SK-N-SH treated with all-trans-retinoic acid at 6 μM for 48 hours (cell line): ENCODE data around the gene DPAGT1.
A peak's percentile ranks its signal among the peaks of the same experiment; 100 is the strongest.

Experiments used
- ATAC-seq: fragments of 200-7000 bp; cut with Tn5 transposase; 3 replicates; pipeline ENCODE4 v1.9.1; 2020; ENCODE audit warnings: mild to moderate bottlenecking, moderate library complexity
- ARNTL ChIP-seq: fragments of 450-650 bp; formaldehyde crosslinking; IDR thresholded peaks from 2 replicates; pipeline ENCODE4 v1.5.0; 2020; ENCODE audit warnings: low read depth, mild to moderate bottlenecking, moderate library complexity, borderline replicate concordance
- BACH2 ChIP-seq: fragments of 250-450 bp; sonication (Bioruptor Pico); IDR thresholded peaks from 2 replicates; pipeline ENCODE4 v1.9.0; 2021; ENCODE audit warnings: mild to moderate bottlenecking, borderline replicate concordance
- CSDC2 ChIP-seq: fragments of 250-450 bp; sonication (Bioruptor Pico); IDR thresholded peaks from 2 replicates; pipeline ENCODE4 v1.5.0; 2020; ENCODE audit warnings: mild to moderate bottlenecking, moderate library complexity
- ESRRG ChIP-seq: fragments of 250-450 bp; sonication (Bioruptor Pico); IDR thresholded peaks from 2 replicates; pipeline ENCODE4 v1.6.1; 2021; ENCODE audit warnings: mild to moderate bottlenecking
- GLIS3 ChIP-seq: fragments of 250-450 bp; sonication (Bioruptor Pico); IDR thresholded peaks from 2 replicates; pipeline ENCODE4 v1.5.0; 2020; ENCODE audit warnings: mild to moderate bottlenecking, moderate library complexity
- ISL1 ChIP-seq: fragments of 250-450 bp; sonication (Bioruptor Pico); IDR thresholded peaks from 2 replicates; pipeline ENCODE4 v2.1.2; 2022; ENCODE audit warnings: mild to moderate bottlenecking, moderate library complexity
- OSR1 ChIP-seq: fragments of 250-450 bp; sonication (Bioruptor Pico); IDR thresholded peaks from 2 replicates; pipeline ENCODE4 v1.8.0; 2022; ENCODE audit warnings: moderate library complexity, mild to moderate bottlenecking, inconsistent platforms
- PPARA ChIP-seq: fragments of 250-450 bp; sonication (Bioruptor Pico); IDR thresholded peaks from 2 replicates; pipeline ENCODE4 v1.5.0; 2020; ENCODE audit warnings: mild to moderate bottlenecking, borderline replicate concordance
- RARB ChIP-seq: fragments of 250-450 bp; sonication (Bioruptor Pico); IDR thresholded peaks from 2 replicates; pipeline ENCODE4 v1.8.0; 2021; ENCODE audit warnings: mild to moderate bottlenecking, moderate library complexity
- SNAI2 ChIP-seq: fragments of 250-450 bp; sonication (Bioruptor Pico); IDR thresholded peaks from 2 replicates; pipeline ENCODE4 v1.5.0; 2020; ENCODE audit warnings: mild to moderate bottlenecking, moderate library complexity
- TCF4 ChIP-seq: fragments of 250-450 bp; sonication (Bioruptor Pico); IDR thresholded peaks from 2 replicates; pipeline ENCODE4 v1.8.0; 2021; ENCODE audit warnings: mild to moderate bottlenecking, moderate library complexity, borderline replicate concordance
- ZC3H10 ChIP-seq: fragments of 250-450 bp; sonication (Bioruptor Pico); IDR thresholded peaks from 2 replicates; pipeline ENCODE4 v1.5.1; 2021; ENCODE audit warnings: mild to moderate bottlenecking, moderate library complexity
- ZFP3 ChIP-seq: fragments of 250-450 bp; sonication (Bioruptor Pico); IDR thresholded peaks from 2 replicates; pipeline ENCODE4 v1.5.0; 2020; ENCODE audit warnings: mild to moderate bottlenecking, moderate library complexity
- ZFP30 ChIP-seq: fragments of 450-650 bp; formaldehyde crosslinking; IDR thresholded peaks from 2 replicates; pipeline ENCODE4 v1.5.0; 2022; ENCODE audit warnings: mild to moderate bottlenecking, moderate library complexity
- ZNF565 ChIP-seq: fragments of 450-650 bp; formaldehyde crosslinking; conservative IDR thresholded peaks from 2 replicates; pipeline ENCODE4 v1.5.0; 2020; ENCODE audit warnings: low read depth, mild to moderate bottlenecking, moderate library complexity
- ZNF70 ChIP-seq: fragments of 450-650 bp; formaldehyde crosslinking; IDR thresholded peaks from 2 replicates; pipeline ENCODE4 v1.5.0; 2020; ENCODE audit warnings: mild to moderate bottlenecking, moderate library complexity
- ZNF8 ChIP-seq: fragments of 450-650 bp; formaldehyde crosslinking; IDR thresholded peaks from 2 replicates; pipeline ENCODE4 v1.5.0; 2020; ENCODE audit warnings: mild to moderate bottlenecking, moderate library complexity
- TF ChIP-seq, protein P1 (sequence below): fragments of 250-450 bp; sonication (Bioruptor Pico); IDR thresholded peaks from 2 replicates; pipeline ENCODE4 v1.5.1; 2020; ENCODE audit warnings: low read depth, mild to moderate bottlenecking, moderate library complexity
- TF ChIP-seq, protein P2 (sequence below): fragments of 250-450 bp; sonication (Bioruptor Pico); IDR thresholded peaks from 2 replicates; pipeline ENCODE4 v1.5.1; 2021; ENCODE audit warnings: mild to moderate bottlenecking, moderate library complexity
- TF ChIP-seq, protein P3 (sequence below): fragments of 250-450 bp; sonication (Bioruptor Pico); IDR thresholded peaks from 2 replicates; pipeline ENCODE4 v1.8.0; 2021; ENCODE audit warnings: low read depth, mild to moderate bottlenecking, moderate library complexity, borderline replicate concordance
- TF ChIP-seq, protein P4 (sequence below): fragments of 250-450 bp; sonication (Bioruptor Pico); IDR thresholded peaks from 2 replicates; pipeline ENCODE4 v1.5.0; 2020; ENCODE audit warnings: mild to moderate bottlenecking, moderate library complexity

Gene DPAGT1

DNA sequence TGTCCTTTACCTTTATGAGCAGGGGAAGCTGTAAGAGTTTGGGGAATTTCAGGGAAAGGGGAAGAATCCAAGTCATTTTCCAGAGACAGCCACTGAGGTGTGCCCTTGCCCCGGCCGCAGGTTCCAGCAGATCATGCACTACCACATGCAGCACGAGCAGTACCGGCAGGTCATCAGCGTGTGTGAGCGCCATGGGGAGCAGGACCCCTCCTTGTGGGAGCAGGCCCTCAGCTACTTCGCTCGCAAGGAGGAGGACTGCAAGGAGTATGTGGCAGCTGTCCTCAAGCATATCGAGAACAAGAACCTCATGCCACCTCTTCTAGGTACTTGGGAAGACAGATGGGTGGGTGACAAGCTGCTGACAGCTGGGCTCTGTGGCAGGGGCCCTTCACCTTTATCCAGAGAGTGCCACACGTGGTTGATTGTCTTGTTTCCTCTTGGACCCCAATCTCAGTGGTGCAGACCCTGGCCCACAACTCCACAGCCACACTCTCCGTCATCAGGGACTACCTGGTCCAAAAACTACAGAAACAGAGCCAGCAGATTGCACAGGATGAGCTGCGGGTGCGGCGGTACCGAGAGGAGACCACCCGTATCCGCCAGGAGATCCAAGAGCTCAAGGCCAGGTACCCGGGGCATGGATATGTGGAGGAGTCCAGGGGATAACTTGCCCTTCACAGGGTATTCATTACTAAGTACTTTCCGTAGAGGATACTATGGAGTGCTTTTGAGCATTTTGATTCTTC is 22.8 kb downstream of the DPAGT1 start:
- TF ChIP-seq, protein P1, sequence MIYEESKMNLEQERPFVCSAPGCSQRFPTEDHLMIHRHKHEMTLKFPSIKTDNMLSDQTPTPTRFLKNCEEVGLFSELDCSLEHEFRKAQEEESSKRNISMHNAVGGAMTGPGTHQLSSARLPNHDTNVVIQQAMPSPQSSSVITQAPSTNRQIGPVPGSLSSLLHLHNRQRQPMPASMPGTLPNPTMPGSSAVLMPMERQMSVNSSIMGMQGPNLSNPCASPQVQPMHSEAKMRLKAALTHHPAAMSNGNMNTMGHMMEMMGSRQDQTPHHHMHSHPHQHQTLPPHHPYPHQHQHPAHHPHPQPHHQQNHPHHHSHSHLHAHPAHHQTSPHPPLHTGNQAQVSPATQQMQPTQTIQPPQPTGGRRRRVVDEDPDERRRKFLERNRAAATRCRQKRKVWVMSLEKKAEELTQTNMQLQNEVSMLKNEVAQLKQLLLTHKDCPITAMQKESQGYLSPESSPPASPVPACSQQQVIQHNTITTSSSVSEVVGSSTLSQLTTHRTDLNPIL (CRISPR knock-in tag) = no peak
- TF ChIP-seq ZFP3 (CRISPR knock-in tag) (no peak), ARNTL (no peak), RARB (CRISPR knock-in tag) (no peak), PPARA (CRISPR knock-in tag) (no peak), ISL1 (CRISPR knock-in tag) (no peak), GLIS3 (CRISPR knock-in tag) (no peak)
- TF ChIP-seq, protein P2, sequence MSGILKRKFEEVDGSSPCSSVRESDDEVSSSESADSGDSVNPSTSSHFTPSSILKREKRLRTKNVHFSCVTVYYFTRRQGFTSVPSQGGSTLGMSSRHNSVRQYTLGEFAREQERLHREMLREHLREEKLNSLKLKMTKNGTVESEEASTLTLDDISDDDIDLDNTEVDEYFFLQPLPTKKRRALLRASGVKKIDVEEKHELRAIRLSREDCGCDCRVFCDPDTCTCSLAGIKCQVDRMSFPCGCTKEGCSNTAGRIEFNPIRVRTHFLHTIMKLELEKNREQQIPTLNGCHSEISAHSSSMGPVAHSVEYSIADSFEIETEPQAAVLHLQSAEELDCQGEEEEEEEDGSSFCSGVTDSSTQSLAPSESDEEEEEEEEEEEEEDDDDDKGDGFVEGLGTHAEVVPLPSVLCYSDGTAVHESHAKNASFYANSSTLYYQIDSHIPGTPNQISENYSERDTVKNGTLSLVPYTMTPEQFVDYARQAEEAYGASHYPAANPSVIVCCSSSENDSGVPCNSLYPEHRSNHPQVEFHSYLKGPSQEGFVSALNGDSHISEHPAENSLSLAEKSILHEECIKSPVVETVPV (CRISPR knock-in tag) = no peak
- ATAC-seq = no peak

DNA sequence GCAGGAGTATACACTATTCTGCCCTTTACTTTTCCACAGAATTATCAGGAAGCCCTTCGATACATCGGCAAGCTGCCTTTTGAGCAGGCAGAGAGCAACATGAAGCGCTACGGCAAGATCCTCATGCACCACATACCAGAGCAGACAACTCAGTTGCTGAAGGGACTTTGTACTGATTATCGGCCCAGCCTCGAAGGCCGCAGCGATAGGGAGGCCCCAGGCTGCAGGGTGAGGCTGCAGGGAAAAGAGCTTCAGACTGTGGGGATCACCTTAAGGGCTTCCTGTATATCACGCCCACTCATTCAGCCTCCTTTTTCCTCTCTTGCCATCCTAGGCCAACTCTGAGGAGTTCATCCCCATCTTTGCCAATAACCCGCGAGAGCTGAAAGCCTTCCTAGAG is 23.8 kb downstream of the DPAGT1 start:
- no peak for ATAC-seq
- no peak for TF ChIP-seq ESRRG (CRISPR knock-in tag)
- TF ChIP-seq BACH2 (CRISPR knock-in tag) = no peak
- TF ChIP-seq ZNF70 = no peak
- TF ChIP-seq ISL1 (CRISPR knock-in tag) = no peak
- TF ChIP-seq, protein P3, sequence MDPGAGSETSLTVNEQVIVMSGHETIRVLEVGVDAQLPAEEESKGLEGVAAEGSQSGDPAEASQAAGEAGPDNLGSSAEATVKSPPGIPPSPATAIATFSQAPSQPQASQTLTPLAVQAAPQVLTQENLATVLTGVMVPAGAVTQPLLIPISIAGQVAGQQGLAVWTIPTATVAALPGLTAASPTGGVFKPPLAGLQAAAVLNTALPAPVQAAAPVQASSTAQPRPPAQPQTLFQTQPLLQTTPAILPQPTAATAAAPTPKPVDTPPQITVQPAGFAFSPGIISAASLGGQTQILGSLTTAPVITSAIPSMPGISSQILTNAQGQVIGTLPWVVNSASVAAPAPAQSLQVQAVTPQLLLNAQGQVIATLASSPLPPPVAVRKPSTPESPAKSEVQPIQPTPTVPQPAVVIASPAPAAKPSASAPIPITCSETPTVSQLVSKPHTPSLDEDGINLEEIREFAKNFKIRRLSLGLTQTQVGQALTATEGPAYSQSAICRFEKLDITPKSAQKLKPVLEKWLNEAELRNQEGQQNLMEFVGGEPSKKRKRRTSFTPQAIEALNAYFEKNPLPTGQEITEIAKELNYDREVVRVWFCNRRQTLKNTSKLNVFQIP = no peak
- no peak for TF ChIP-seq ZFP30
- no peak for TF ChIP-seq ZFP3 (CRISPR knock-in tag)
- TF ChIP-seq ZNF565 = no peak
- TF ChIP-seq ZC3H10 (CRISPR knock-in tag) = no peak
- no peak for TF ChIP-seq ZNF8 (CRISPR knock-in tag)
- TF ChIP-seq RARB (CRISPR knock-in tag) = no peak
- no peak for TF ChIP-seq ARNTL
- no peak for TF ChIP-seq TCF4 (CRISPR knock-in tag)
- TF ChIP-seq GLIS3 (CRISPR knock-in tag) = no peak
- TF ChIP-seq OSR1 (CRISPR knock-in tag) = no peak

DNA sequence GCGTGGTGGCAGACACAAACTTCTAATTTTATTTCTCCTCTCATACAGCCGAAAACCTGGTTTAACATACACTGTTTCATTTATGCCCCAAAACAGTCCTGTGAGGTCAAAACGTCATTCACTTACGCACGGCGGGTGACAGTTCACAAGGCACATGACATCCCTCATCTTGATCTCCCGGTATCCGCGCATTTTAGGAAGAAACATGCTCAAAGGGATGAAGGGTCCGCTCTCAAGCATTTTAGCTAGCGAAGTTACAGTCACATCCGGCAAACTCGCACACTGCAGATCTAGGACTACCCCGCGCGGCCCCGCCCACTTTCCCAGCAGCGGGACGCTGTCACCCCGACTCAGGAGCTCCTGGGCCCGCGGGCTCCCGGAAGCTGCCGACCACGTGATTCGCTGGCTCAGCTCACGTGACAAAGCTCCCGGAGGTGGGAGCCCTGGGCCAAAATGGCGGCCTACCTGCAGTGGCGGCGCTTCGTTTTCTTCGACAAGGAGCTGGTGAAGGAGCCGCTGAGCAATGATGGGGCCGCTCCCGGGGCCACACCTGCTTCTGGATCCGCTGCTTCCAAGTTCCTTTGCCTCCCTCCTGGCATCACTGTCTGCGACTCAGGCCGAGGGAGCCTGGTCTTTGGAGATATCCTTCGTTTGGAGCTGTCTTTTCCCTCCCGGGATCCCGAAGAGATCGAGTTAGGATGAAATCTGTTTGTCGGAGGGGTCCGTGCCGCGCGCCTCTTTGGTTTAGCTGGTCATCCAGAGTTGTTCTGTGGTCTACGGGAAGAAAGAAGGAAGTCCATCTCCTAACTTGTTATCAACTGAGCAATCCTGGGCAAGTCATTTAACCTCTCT is 34.1 kb downstream of the DPAGT1 start, which contains the start of gene VPS11:
VPS11 (plus strand) TSS at position 448 of the 852 bp plus-strand sequence; CDS start at position 454, 6 bp downstream.
- ATAC-seq = peak; percentile 99
- TF ChIP-seq ISL1 (CRISPR knock-in tag) = no peak
- TF ChIP-seq ARNTL = no peak
- no peak for TF ChIP-seq BACH2 (CRISPR knock-in tag)
- TF ChIP-seq ZC3H10 (CRISPR knock-in tag) = no peak
- TF ChIP-seq ZFP30 = no peak
- TF ChIP-seq ZNF8 (CRISPR knock-in tag) = no peak
- TF ChIP-seq ZNF565 = no peak
- TF ChIP-seq ZFP3 (CRISPR knock-in tag) = no peak
- TF ChIP-seq ESRRG (CRISPR knock-in tag) = no peak
- no peak for TF ChIP-seq CSDC2 (CRISPR knock-in tag)
- TF ChIP-seq OSR1 (CRISPR knock-in tag) = no peak
- TF ChIP-seq RARB (CRISPR knock-in tag) = no peak
- TF ChIP-seq GLIS3 (CRISPR knock-in tag) = no peak
- TF ChIP-seq, protein P2 (CRISPR knock-in tag) = no peak
- TF ChIP-seq, all 23 proteins: peak for 0

DNA sequence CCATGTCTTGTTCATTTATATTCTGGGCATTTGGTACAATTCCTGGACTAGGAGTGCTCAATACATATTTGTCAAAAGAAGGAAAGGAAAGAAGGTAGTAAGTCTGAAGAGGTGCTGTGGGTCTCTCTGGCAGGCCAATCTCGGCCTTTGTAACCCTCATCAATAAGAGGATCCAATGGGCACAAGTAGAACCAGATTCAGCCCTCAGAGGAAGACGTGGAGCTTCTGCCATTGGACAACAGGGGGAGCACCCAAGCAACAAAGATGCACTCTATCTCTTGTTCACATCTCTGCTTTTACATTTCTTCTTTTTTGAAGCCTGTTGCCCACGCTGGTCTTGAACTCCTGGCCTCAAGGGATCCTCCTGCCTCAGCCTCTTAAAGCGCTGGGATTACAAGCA is 36.3 kb downstream of the DPAGT1 start:
- TF ChIP-seq ISL1 (CRISPR knock-in tag) = no peak
- TF ChIP-seq ESRRG (CRISPR knock-in tag) = no peak
- TF ChIP-seq GLIS3 (CRISPR knock-in tag) = no peak
- TF ChIP-seq BACH2 (CRISPR knock-in tag) = no peak
- no peak for TF ChIP-seq ZNF8 (CRISPR knock-in tag)
- TF ChIP-seq, protein P4, sequence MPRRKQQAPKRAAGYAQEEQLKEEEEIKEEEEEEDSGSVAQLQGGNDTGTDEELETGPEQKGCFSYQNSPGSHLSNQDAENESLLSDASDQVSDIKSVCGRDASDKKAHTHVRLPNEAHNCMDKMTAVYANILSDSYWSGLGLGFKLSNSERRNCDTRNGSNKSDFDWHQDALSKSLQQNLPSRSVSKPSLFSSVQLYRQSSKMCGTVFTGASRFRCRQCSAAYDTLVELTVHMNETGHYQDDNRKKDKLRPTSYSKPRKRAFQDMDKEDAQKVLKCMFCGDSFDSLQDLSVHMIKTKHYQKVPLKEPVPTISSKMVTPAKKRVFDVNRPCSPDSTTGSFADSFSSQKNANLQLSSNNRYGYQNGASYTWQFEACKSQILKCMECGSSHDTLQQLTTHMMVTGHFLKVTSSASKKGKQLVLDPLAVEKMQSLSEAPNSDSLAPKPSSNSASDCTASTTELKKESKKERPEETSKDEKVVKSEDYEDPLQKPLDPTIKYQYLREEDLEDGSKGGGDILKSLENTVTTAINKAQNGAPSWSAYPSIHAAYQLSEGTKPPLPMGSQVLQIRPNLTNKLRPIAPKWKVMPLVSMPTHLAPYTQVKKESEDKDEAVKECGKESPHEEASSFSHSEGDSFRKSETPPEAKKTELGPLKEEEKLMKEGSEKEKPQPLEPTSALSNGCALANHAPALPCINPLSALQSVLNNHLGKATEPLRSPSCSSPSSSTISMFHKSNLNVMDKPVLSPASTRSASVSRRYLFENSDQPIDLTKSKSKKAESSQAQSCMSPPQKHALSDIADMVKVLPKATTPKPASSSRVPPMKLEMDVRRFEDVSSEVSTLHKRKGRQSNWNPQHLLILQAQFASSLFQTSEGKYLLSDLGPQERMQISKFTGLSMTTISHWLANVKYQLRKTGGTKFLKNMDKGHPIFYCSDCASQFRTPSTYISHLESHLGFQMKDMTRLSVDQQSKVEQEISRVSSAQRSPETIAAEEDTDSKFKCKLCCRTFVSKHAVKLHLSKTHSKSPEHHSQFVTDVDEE = no peak
- no peak for TF ChIP-seq SNAI2 (CRISPR knock-in tag)
- TF ChIP-seq, protein P3 = no peak
- no peak for TF ChIP-seq TCF4 (CRISPR knock-in tag)
- peak; percentile 38; the same call in 2 of the 3 replicates for ATAC-seq
